Skeletal muscle tissue (tissue), 4 donors: ENCODE measurements around the gene TNS1. TPM values are rescaled to one million over a fixed set of nuclear protein-coding genes. Genes with fewer than 3 reads are reported as not detected.

Source experiments
- H3K27ac ChIP-seq: one replicate; pipeline ENCODE4 v1.7.0; 2013; ENCODE audit warnings: mild to moderate bottlenecking, low read depth, low read length, inconsistent platforms
- H3K27me3 ChIP-seq, 3 donors: one replicate each; pipeline ENCODE4 v1.7.0; 2013; ENCODE audit warnings: low read length in 3 of 3; ENCODE audit not compliant: control insufficient read depth in 3 of 3, insufficient read depth in 3 of 3
- H3K36me3 ChIP-seq, 3 donors: one replicate each; pipeline ENCODE4 v1.7.0; 2013; ENCODE audit warnings: low read length in 3 of 3; ENCODE audit not compliant: control insufficient read depth in 3 of 3, insufficient read depth in 3 of 3
- H3K4me1 ChIP-seq, 3 donors: one replicate each; pipeline ENCODE4 v1.7.0; 2013; ENCODE audit warnings: low read length in 3 of 3, mild to moderate bottlenecking in 3 of 3; ENCODE audit not compliant: control insufficient read depth in 3 of 3, insufficient read depth in 3 of 3
- H3K4me3 ChIP-seq, 3 donors: one replicate each; pipeline ENCODE4 v1.7.0; 2013; ENCODE audit warnings: low read length in 3 of 3
- H3K9ac ChIP-seq, 3 donors: one replicate each; pipeline ENCODE4 v1.7.0; 2013; ENCODE audit warnings: low read length in 3 of 3, mild to moderate bottlenecking in 3 of 3, moderate library complexity in 2 of 3, low read depth in 1 of 3
- H3K9me3 ChIP-seq, 3 donors: one replicate each; pipeline ENCODE4 v1.7.0; 2013; ENCODE audit warnings: low read length in 3 of 3; ENCODE audit not compliant: control insufficient read depth in 3 of 3
- total RNA-seq: library from RNA; depleted of rRNA; stranded (reverse); fragments of >200 nt; gene quantifications from one replicate; pipeline ENCODE4 v1.2.3, GENCODE V29; 2014
- donor health status: Osteomylitis.

The TNS1 gene
- total RNA-seq, 1 donor from 2014 or later, result 73.1 TPM

- Histone ChIP-seq H3K9me3 (no peaks in the 10 kb centered on the region), H3K9ac (peak overlapping the region; percentile 20 to 75 (median 36)), H3K4me3 (no peak overlapping the region), H3K36me3 (peaks cover 3 to 23% (median 18%) of the 10 kb centered on the region in 3 donors), H3K4me1 (peaks cover 95 to 98% (median 97%) of the 10 kb centered on the region in 3 donors), H3K27ac (peak overlapping the region; percentile 75), H3K27me3 (no peaks in the 10 kb centered on the region)
Measured at GRCh38 chr2:217914078-217914477, 88.7 kb downstream of the TNS1 start.

DNA sequence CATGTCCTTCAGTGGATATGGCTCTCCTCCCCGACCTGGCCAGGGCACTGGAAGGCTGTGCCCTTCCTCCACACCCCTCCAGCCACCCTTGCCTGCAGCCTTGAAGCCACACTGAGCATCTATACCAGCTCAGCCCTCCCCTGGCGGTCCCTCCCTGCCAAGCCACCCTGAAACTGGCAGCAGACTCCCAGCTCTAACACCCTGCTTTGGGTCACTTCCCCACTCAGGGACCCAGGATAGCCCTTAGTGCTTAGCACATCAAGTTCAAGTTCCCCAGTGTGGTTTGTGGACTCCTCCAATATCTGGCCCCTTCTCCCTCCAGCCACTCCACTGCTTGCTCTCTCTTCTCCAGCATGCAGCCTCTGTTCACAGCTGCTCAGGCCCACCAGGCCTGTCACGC, 89.4 kb downstream of the TNS1 start:
- H3K4me3 ChIP-seq, result peak overlapping the region in 2 of 3 donors; percentile 31 to 58
- peaks cover 3 to 20% (median 18%) of the 10 kb centered on the region in 3 donors for H3K36me3 ChIP-seq
- peak overlapping the region; percentile 52 to 75 (median 68) for H3K9ac ChIP-seq
- peak overlapping the region; percentile 75 for H3K27ac ChIP-seq
- no peaks in the 10 kb centered on the region for H3K27me3 ChIP-seq
- H3K4me1 ChIP-seq, result peaks cover 95 to 97% (median 96%) of the 10 kb centered on the region in 3 donors
- no peaks in the 10 kb centered on the region for H3K9me3 ChIP-seq

GRCh38 chr2:217912098-217913024, 90.4 kb downstream of the TNS1 start:
- H3K9ac ChIP-seq, result peak overlapping the region; percentile 52 to 75 (median 68)
- peak overlapping the region; percentile 31 to 58 (median 32) for H3K4me3 ChIP-seq

GRCh38 chr2:217911283-217912097, 91.3 kb downstream of the TNS1 start:
- H3K9ac ChIP-seq, result peak overlapping the region; percentile 52 to 75 (median 59)
- peak overlapping the region in 2 of 3 donors; percentile 35 to 58 for H3K4me3 ChIP-seq
- H3K27me3 ChIP-seq, result no peaks in the 10 kb centered on the region
- peak overlapping the region; percentile 75 for H3K27ac ChIP-seq
- H3K9me3 ChIP-seq, result no peaks in the 10 kb centered on the region
- peaks cover 3 to 18% (median 12%) of the 10 kb centered on the region in 3 donors for H3K36me3 ChIP-seq
- H3K4me1 ChIP-seq, result peaks cover 90 to 97% (median 95%) of the 10 kb centered on the region in 3 donors

More at GRCh38 chr2:217912098-217913024, 90.4 kb downstream of the TNS1 start:
- peaks cover 91 to 97% (median 95%) of the 10 kb centered on the region in 3 donors for H3K4me1 ChIP-seq
- no peaks in the 10 kb centered on the region for H3K27me3 ChIP-seq
- H3K36me3 ChIP-seq, result peaks cover 3 to 15% (median 12%) of the 10 kb centered on the region in 3 donors
- peak overlapping the region; percentile 75 for H3K27ac ChIP-seq
- no peaks in the 10 kb centered on the region for H3K9me3 ChIP-seq

DNA sequence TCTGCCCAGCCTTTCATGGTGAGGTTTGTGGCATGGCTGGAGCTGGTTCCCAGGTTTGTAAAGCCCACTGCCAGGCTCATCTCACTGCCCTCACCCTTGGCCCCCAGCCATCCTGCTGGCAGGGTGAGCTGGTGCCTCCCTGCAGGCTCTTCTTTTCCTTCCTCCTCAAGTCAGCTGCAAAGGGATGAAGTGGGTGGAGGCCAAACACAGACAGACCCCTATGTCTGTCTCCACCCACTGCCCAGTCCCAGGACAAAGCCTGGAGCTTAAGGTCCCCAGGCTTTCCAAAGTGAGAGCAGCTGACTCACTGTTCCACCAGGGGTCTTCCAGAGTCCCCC, 92.0 kb downstream of the TNS1 start:
- peaks cover 3 to 18% (median 10%) of the 10 kb centered on the region in 3 donors for H3K36me3 ChIP-seq
- H3K9me3 ChIP-seq, result no peaks in the 10 kb centered on the region
- H3K4me3 ChIP-seq, result peak overlapping the region in 2 of 3 donors; percentile 16 to 35
- H3K27ac ChIP-seq, result peak overlapping the region; percentile 75
- H3K27me3 ChIP-seq, result no peaks in the 10 kb centered on the region
- peak overlapping the region; percentile 20 to 75 (median 59) for H3K9ac ChIP-seq
- H3K4me1 ChIP-seq, result peaks cover 92 to 97% (median 94%) of the 10 kb centered on the region in 3 donors

DNA sequence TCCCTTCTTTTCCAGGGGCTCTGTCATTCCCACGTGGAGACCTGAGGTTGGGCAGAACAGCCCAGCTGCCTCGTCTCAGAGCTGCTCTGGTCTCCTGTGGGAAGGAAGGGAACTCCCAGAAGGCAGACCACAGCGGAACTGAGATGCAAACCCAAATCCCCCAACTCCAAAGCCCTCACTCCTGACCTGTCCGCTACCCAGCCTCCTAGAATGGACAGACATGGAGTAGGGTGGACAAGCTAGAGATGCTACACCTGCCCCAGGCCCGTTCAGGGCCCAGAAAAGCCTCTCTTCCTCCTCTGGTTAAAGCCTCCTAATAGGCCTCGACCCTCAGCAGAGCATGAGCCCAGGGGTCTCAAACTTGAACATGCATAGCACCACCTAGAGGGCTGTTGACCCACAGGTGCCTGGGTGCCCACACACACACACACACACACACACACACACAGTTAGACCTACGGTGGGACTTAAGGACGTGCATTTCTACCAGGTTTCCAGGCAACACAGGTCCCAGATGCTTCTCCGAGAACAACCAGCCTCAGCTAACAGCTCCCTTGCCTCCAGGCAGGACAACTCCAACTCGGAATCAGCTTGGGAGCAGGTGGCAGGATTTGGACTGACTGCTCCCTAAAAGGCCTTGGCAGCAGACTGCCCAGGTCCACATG, 93.5 kb downstream of the TNS1 start:
- peak overlapping the region; percentile 75 for H3K27ac ChIP-seq
- H3K27me3 ChIP-seq, result no peaks in the 10 kb centered on the region
- H3K36me3 ChIP-seq, result peaks cover 0 to 15% (median 0%) of the 10 kb centered on the region in 3 donors
- H3K9me3 ChIP-seq, result no peaks in the 10 kb centered on the region
- H3K9ac ChIP-seq, result peak overlapping the region in 2 of 3 donors; percentile 7 to 50
- peaks cover 92 to 97% (median 95%) of the 10 kb centered on the region in 3 donors for H3K4me1 ChIP-seq
- peak overlapping the region in 1 of 3 donors; percentile 6 for H3K4me3 ChIP-seq

DNA sequence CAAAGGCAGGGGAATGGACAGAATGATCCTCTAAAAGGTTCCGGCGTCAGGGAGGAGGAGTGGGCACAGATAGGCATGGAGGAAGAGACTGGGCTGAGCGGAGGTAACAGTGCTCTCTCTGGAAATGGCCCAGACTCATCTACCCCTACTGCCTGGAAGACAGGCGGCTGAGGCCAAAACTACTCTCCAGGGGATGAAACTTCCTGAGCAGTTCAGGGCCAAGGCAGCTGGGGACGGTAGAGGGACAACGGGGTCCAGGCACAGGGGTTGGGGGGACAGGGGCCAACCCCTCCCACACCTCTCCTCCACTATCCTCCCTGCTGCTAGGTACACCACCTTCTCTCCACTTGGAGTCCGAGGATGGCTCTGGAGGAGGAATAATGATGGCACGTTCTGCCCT, 94.3 kb downstream of the TNS1 start:
- no peak overlapping the region for H3K4me3 ChIP-seq
- peaks cover 92 to 97% (median 95%) of the 10 kb centered on the region in 3 donors for H3K4me1 ChIP-seq
- H3K27me3 ChIP-seq, result no peaks in the 10 kb centered on the region
- peak overlapping the region in 2 of 3 donors; percentile 15 to 24 for H3K9ac ChIP-seq
- H3K27ac ChIP-seq, result peak overlapping the region; percentile 57
- peaks cover 0 to 15% (median 0%) of the 10 kb centered on the region in 3 donors for H3K36me3 ChIP-seq
- H3K9me3 ChIP-seq, result no peaks in the 10 kb centered on the region

DNA sequence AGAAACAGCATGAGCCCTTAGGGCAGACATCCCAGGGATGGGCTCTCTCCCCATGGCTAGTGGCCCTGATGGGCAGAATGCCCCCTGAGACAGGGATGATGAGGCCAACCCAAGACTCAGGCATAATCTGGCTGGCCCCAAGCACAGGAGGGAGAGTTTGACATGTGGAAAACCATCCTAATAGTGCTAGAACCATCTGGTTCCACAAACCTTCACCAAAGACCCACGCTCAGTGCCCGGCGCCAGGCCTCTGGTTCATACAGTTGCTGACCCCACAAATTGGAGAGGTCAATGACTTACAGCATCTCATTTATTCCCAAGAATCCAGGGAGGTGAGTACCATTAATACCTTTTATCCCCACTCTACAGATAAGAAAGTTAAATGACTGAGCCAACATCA, 95.5 kb downstream of the TNS1 start:
- Histone ChIP-seq H3K36me3 (peaks cover 0 to 15% (median 0%) of the 10 kb centered on the region in 3 donors), H3K9me3 (no peaks in the 10 kb centered on the region), H3K27ac (peak overlapping the region; percentile 83), H3K9ac (no peak overlapping the region), H3K4me1 (peaks cover 92 to 96% (median 95%) of the 10 kb centered on the region in 3 donors), H3K27me3 (no peaks in the 10 kb centered on the region), H3K4me3 (no peak overlapping the region)

- no peak overlapping the region for H3K9ac ChIP-seq
Measured at GRCh38 chr2:217906798-217907197, 96.0 kb downstream of the TNS1 start.

More at GRCh38 chr2:217906798-217907197, 96.0 kb downstream of the TNS1 start:
- H3K36me3 ChIP-seq, result peaks cover 0 to 15% (median 0%) of the 10 kb centered on the region in 3 donors
- H3K9me3 ChIP-seq, result no peaks in the 10 kb centered on the region
- H3K27ac ChIP-seq, result peak overlapping the region; percentile 83
- H3K4me3 ChIP-seq, result no peak overlapping the region
- H3K27me3 ChIP-seq, result no peaks in the 10 kb centered on the region
- peaks cover 92 to 96% (median 95%) of the 10 kb centered on the region in 3 donors for H3K4me1 ChIP-seq
